H1 (cell line): ENCODE measurements around the gene CEP126. TPM values are rescaled to one million over a fixed set of nuclear protein-coding genes. Genes with fewer than 3 reads are reported as not detected.

Experiments
- CTCF ChIA-PET: fragments of 300-600 bp; sonication (Branson Sonifier 250); formaldehyde crosslinking; loops from one replicate; lab custom pipeline; 2021; ENCODE audit not compliant: partially characterized antibody; lab: Charles Lee
- POLR2A ChIA-PET: fragments of 300-600 bp; sonication (Branson Sonifier 250); formaldehyde crosslinking; loops from one replicate; lab custom pipeline; 2021; ENCODE audit warnings: inconsistent platforms; ENCODE audit not compliant: partially characterized antibody; lab: Charles Lee
- DNase-seq, 2 experiments: peaks; one replicate each; pipeline versions ENCODE4 v3.0.0 to v3.0.0-alpha.2; 2010 to 2022; ENCODE audit warnings: low spot score in 2 of 2, low read depth in 1 of 2, mixed read lengths in 1 of 2
- FAIRE-seq: peaks from 2 replicates; lab custom pipeline; 2011; peaks lifted over from hg19 to GRCh38; lab: Jason Lieb, UNC
- H2AFZ ChIP-seq: 2 replicates; pipeline ENCODE4 v1.8.1; 2012; ENCODE audit warnings: low read length, inconsistent platforms
- H2AK5ac ChIP-seq: 2 replicates; pipeline ENCODE4 v1.6.1; 2013; ENCODE audit warnings: low read depth, low read length
- H2BK120ac ChIP-seq: replicated peaks from 2 replicates; pipeline ENCODE3; 2013; ENCODE audit warnings: low read depth, low read length, inconsistent platforms
- H2BK12ac ChIP-seq: 2 replicates; pipeline ENCODE4 v1.6.1; 2013; ENCODE audit warnings: low read depth, low read length
- H2BK15ac ChIP-seq: 2 replicates; pipeline ENCODE4 v1.6.1; 2013; ENCODE audit warnings: low read length
- H2BK20ac ChIP-seq: 2 replicates; pipeline ENCODE4 v1.6.1; 2013; ENCODE audit warnings: low read length
- H2BK5ac ChIP-seq: 2 replicates; pipeline ENCODE4 v1.6.1; 2013; ENCODE audit warnings: low read depth, low read length
- H3K14ac ChIP-seq: 2 replicates; pipeline ENCODE4 v1.6.1; 2013; ENCODE audit warnings: inconsistent platforms; ENCODE audit not compliant: insufficient read length
- H3K18ac ChIP-seq: 2 replicates; pipeline ENCODE4 v1.6.1; 2013; ENCODE audit warnings: low read length; ENCODE audit errors: extremely low read depth
- H3K23ac ChIP-seq: 2 replicates; pipeline ENCODE4 v1.6.1; 2013; ENCODE audit warnings: inconsistent platforms; ENCODE audit not compliant: insufficient read length
- H3K23me2 ChIP-seq: 2 replicates; pipeline ENCODE4 v1.6.1; 2013; ENCODE audit warnings: low read depth, low read length
- H3K27ac ChIP-seq: 2 replicates; pipeline ENCODE4 v1.6.1; 2011; ENCODE audit warnings: low read depth, low read length, inconsistent platforms
- H3K27me3 ChIP-seq, 4 experiments: replicated peaks in 1 of 4; 1 replicate in 1 of 4; 2 replicates in 3 of 4; pipeline versions ENCODE4 v1.6.1 to v1.8.1; 2011 to 2013; ENCODE audit warnings: low read length in 3 of 4, mild to moderate bottlenecking in 3 of 4, inconsistent platforms in 2 of 4, mixed read lengths in 2 of 4, moderate library complexity in 1 of 4; ENCODE audit not compliant: control insufficient read depth in 3 of 4, insufficient read depth in 3 of 4; ENCODE audit errors: extremely low read depth in 1 of 4
- H3K36me3 ChIP-seq, 4 experiments: 2 replicates each; pipeline versions ENCODE4 v1.6.1 to v1.8.1; 2011 to 2013; ENCODE audit warnings: mild to moderate bottlenecking in 4 of 4, low read length in 3 of 4, moderate library complexity in 2 of 4, control low read depth in 1 of 4, inconsistent platforms in 1 of 4; ENCODE audit not compliant: insufficient read depth in 4 of 4, control insufficient read depth in 2 of 4
- H3K4ac ChIP-seq: replicated peaks from 2 replicates; pipeline ENCODE3; 2013; ENCODE audit warnings: low read length, low read depth, mixed read lengths, inconsistent platforms; ENCODE audit not compliant: insufficient read length
- H3K4me1 ChIP-seq, 4 experiments: replicated peaks in 1 of 4; 1 replicate in 1 of 4; 2 replicates in 3 of 4; pipeline versions ENCODE4 v1.6.1 to v1.8.1; 2011 to 2013; ENCODE audit warnings: low read length in 3 of 4, inconsistent platforms in 2 of 4, mixed read lengths in 1 of 4; ENCODE audit not compliant: insufficient read depth in 4 of 4, control insufficient read depth in 3 of 4
- H3K4me2 ChIP-seq, 2 experiments: 2 replicates each; pipeline versions ENCODE4 v1.6.1 to v1.8.1; 2011 to 2013; ENCODE audit warnings: low read depth in 2 of 2, low read length in 2 of 2, control low read depth in 1 of 2, inconsistent platforms in 1 of 2, mild to moderate bottlenecking in 1 of 2; ENCODE audit not compliant: insufficient read depth in 1 of 2
- H3K4me3 ChIP-seq, 4 experiments: fragments of 200-600, 300-600 bp in 1 of 4; sonication (generic), shearing (Covaris generic), sonication (Bioruptor Twin) in 1 of 4; 2 replicates each; pipeline versions ENCODE4 v1.5.1 to v1.8.1; 2011 to 2016; ENCODE audit warnings: low read length in 4 of 4, low read depth in 3 of 4, control low read depth in 2 of 4, inconsistent platforms in 2 of 4, mild to moderate bottlenecking in 2 of 4, mixed read lengths in 1 of 4, moderate library complexity in 1 of 4; ENCODE audit not compliant: insufficient read depth in 2 of 4; ENCODE audit errors: extremely low read depth in 1 of 4
- H3K56ac ChIP-seq: replicated peaks from 2 replicates; pipeline ENCODE3; 2013; ENCODE audit warnings: low read depth, mild to moderate bottlenecking, mixed read lengths, low read length, inconsistent platforms; ENCODE audit not compliant: insufficient read length
- H3K79me1 ChIP-seq: 2 replicates; pipeline ENCODE4 v1.6.1; 2013; ENCODE audit warnings: low read depth, low read length, control low read depth
- H3K79me2 ChIP-seq, 2 experiments: 2 replicates each; pipeline versions ENCODE4 v1.6.1 to v1.8.1; 2012 to 2013; ENCODE audit warnings: low read length in 2 of 2, mild to moderate bottlenecking in 2 of 2, inconsistent platforms in 1 of 2; ENCODE audit not compliant: insufficient read depth in 2 of 2, control insufficient read depth in 1 of 2
- H3K9ac ChIP-seq, 4 experiments: replicated peaks in 1 of 4; 1 replicate in 1 of 4; 2 replicates in 3 of 4; pipeline versions ENCODE4 v1.6.1 to v1.8.1; 2011 to 2013; ENCODE audit warnings: low read depth in 3 of 4, low read length in 3 of 4, control low read depth in 2 of 4, mild to moderate bottlenecking in 2 of 4, moderate library complexity in 2 of 4, inconsistent platforms in 1 of 4; ENCODE audit errors: extremely low read depth in 1 of 4
- H3K9me3 ChIP-seq, 2 experiments: 2 replicates each; pipeline versions ENCODE4 v1.6.1 to v1.8.1; 2012 to 2013; ENCODE audit warnings: mild to moderate bottlenecking in 2 of 2, moderate library complexity in 2 of 2, control low read depth in 1 of 2, inconsistent platforms in 1 of 2, low read depth in 1 of 2, low read length in 1 of 2, mixed read lengths in 1 of 2; ENCODE audit not compliant: insufficient read depth in 2 of 2
- H4K20me1 ChIP-seq, 2 experiments: replicated peaks in 1 of 2; 2 replicates each; pipeline versions ENCODE3 to v1.8.1; 2011 to 2013; ENCODE audit warnings: inconsistent platforms in 2 of 2, low read length in 2 of 2, mild to moderate bottlenecking in 1 of 2; ENCODE audit not compliant: insufficient read depth in 2 of 2, control insufficient read depth in 1 of 2
- H4K5ac ChIP-seq: 2 replicates; pipeline ENCODE4 v1.6.1; 2013; ENCODE audit warnings: low read length, low read depth, mixed read lengths, inconsistent platforms; ENCODE audit not compliant: insufficient read length
- H4K8ac ChIP-seq: 2 replicates; pipeline ENCODE4 v1.8.0; 2013; ENCODE audit warnings: mild to moderate bottlenecking, moderate library complexity, low read length, inconsistent platforms; ENCODE audit not compliant: insufficient read depth; ENCODE audit errors: extremely low read depth
- H4K91ac ChIP-seq: replicated peaks from 2 replicates; pipeline ENCODE3; 2013; ENCODE audit warnings: low read length, mixed read lengths, inconsistent platforms; ENCODE audit not compliant: insufficient read length
- ASH2L ChIP-seq: fragments of 200-600, 300-600 bp; sonication (generic); IDR thresholded peaks from one replicate; pipeline ENCODE4 v1.7.1; 2017; ENCODE audit warnings: low read length
- BCL11A ChIP-seq, 2 experiments: IDR thresholded peaks; one replicate each; pipeline ENCODE4 v1.6.1; 2011; ENCODE audit warnings: low read depth in 2 of 2, low read length in 2 of 2, mild to moderate bottlenecking in 2 of 2
- CBX5 ChIP-seq: fragments of 300-800, 300-1000 bp; sonication (generic); IDR thresholded peaks from 2 replicates; pipeline ENCODE4 v1.7.1; 2016; ENCODE audit warnings: antibody characterized with exemption, low read length, low read depth
- CBX8 ChIP-seq: fragments of 300-800, 300-1000 bp; sonication (generic); IDR thresholded peaks from 2 replicates; pipeline ENCODE4 v1.7.1; 2016; ENCODE audit warnings: low read depth, low read length, borderline replicate concordance
- HDAC6 ChIP-seq: IDR thresholded peaks from one replicate; pipeline ENCODE4 v1.7.1; 2012; ENCODE audit warnings: low read depth, mild to moderate bottlenecking, inconsistent platforms, low read length, moderate library complexity
- JUN ChIP-seq: IDR thresholded peaks from 2 replicates; pipeline ENCODE4 v1.6.1; 2011; ENCODE audit warnings: low read depth, mild to moderate bottlenecking, improper control_type of control experiment, low read length
- POLR2A ChIP-seq, 2 experiments: IDR thresholded peaks; 1 replicate in 1 of 2; 2 replicates in 1 of 2; pipeline ENCODE4 v1.6.1; 2011; ENCODE audit warnings: low read depth in 2 of 2, low read length in 2 of 2, mild to moderate bottlenecking in 2 of 2; ENCODE audit errors: control extremely low read depth in 1 of 2
- RAD21 ChIP-seq, 2 experiments: IDR thresholded peaks in 1 of 2; conservative IDR thresholded peaks in 1 of 2; 2 replicates each; pipeline ENCODE4 v1.6.1; 2011; ENCODE audit warnings: low read depth in 2 of 2, low read length in 2 of 2, improper control_type of control experiment in 1 of 2, inconsistent platforms in 1 of 2, mild to moderate bottlenecking in 1 of 2, moderate library complexity in 1 of 2
- SIN3A ChIP-seq, 2 experiments: IDR thresholded peaks in 1 of 2; conservative IDR thresholded peaks in 1 of 2; 2 replicates each; pipeline ENCODE4 v1.6.1; 2011 to 2012; ENCODE audit warnings: low read length in 2 of 2, improper control_type of control experiment in 1 of 2, low read depth in 1 of 2, mild to moderate bottlenecking in 1 of 2
- TAF7 ChIP-seq: optimal IDR thresholded peaks from 2 replicates; pipeline ENCODE3; 2011; ENCODE audit warnings: low read depth, mild to moderate bottlenecking, inconsistent platforms, low read length, moderate library complexity, borderline replicate concordance
- ZNF274 ChIP-seq: IDR thresholded peaks from 2 replicates; pipeline ENCODE4 v1.7.0; 2012; ENCODE audit warnings: low read length, borderline replicate concordance; ENCODE audit errors: extremely low read depth
- WGBS, 2 experiments: shearing (Covaris generic) in 1 of 2; methylation state at CpG; one replicate each; pipeline versions ENCODE4 v1.1.6 to v1.1.7; 2013 to 2015; ENCODE audit warnings: low lambda C conversion rate in 2 of 2, mixed read lengths in 2 of 2, inconsistent platforms in 1 of 2, low coverage in 1 of 2, missing lambda C conversion rate in 1 of 2; ENCODE audit not compliant: insufficient replicate concordance in 2 of 2, insufficient coverage in 1 of 2, insufficient read length in 1 of 2; ENCODE audit errors: extremely low coverage in 1 of 2, missing lambda C conversion rate in 1 of 2; 5-methylcytosine and 5-hydroxymethylcytosine counted together
- polyA plus RNA-seq, 7 experiments: library from polyadenylated mRNA; depleted of rRNA in 3 of 7; stranded (reverse) in 5 of 7; unstranded in 2 of 7; fragments of >200 nt in 5 of 7; fragments of 200-250 nt in 2 of 7; gene quantifications; 1 replicate in 5 of 7; 2 replicates in 1 of 7; 4 replicates in 1 of 7; pipeline versions ENCODE4 v1.2.1 to v1.2.3, GENCODE V29; 2011 to 2013; ENCODE audit warnings: missing spikeins in 2 of 7, mixed read lengths in 2 of 7
- total RNA-seq: library from RNA; stranded (reverse); fragmentation: NEBNext Ultra II Directional; extraction: Animal tissue kit (Norgen Biotek cat#: 25700); gene quantifications from 2 replicates; pipeline ENCODE4 v1.2.1, GENCODE V29; 2021
- TF ChIP-seq, protein P1 (sequence below): IDR thresholded peaks from 2 replicates; pipeline ENCODE4 v1.6.1; 2011; ENCODE audit warnings: low read depth, mild to moderate bottlenecking, low read length; ENCODE audit not compliant: insufficient read depth

CEP126 gene
- total and polyA plus RNA-seq, 2 of the 8 experiments (the other 6 are each of a cell fraction or from before 2014, with no cell fraction given) = 0.76 to 1.9 TPM

DNA sequence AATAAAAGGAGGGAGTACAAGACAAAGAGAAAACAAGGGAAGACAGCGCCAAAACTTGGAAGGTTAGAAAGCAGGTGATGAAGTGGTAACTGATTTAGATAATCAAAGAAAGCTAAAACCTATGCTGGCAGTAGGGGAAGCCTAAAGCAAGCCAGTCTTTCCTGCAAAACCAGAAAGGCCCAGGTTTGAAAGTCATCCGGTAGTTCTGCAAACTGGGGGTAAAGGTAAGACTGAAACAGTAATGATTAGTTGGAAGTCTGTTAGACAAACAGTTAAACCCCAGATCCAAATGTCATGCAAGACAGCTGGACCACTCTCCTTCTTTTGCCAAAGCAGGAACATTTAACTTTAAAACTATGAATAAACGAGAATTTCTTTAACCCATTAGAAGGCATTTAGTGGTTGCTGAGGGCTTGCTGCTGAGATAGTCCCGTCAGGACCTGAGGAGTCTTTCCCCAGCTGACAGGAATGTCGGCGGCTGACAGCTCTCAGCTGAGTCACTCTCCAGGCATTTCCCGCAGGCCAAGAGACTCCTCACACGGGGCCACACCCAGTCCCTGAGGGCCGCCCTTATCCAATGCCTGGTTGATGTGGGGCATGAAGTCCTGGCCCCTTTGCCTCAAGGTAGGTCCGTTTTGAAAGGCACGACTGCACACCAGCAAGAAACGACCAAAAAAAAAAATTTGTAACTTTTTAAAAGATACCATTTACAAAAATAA, 96.1 kb downstream of the CEP126 start:
- Histone ChIP-seq H3K56ac (no peak overlapping the region), H4K8ac (no peak overlapping the region), H2BK120ac (no peak overlapping the region), H3K23ac (no peak overlapping the region), H2BK12ac (no peak overlapping the region), H3K4me1 (peaks cover 0 to 3% (median 0%) of the 10 kb centered on the region in 4 experiments; a peak in 1 of 7 replicates), H3K79me1 (no peaks in the 10 kb centered on the region), H3K4ac (no peak overlapping the region), H3K36me3 (no peaks in the 10 kb centered on the region), H3K18ac (no peak overlapping the region), H3K4me2 (no peak overlapping the region), H3K9ac (no peak overlapping the region), H3K23me2 (no peaks in the 10 kb centered on the region), H2AK5ac (no peak overlapping the region), H4K20me1 (no peaks in the 10 kb centered on the region), H2BK15ac (no peak overlapping the region), H4K91ac (no peak overlapping the region), H3K4me3 (no peak overlapping the region), H3K27ac (no peak overlapping the region), H3K79me2 (no peaks in the 10 kb centered on the region), H3K9me3 (no peaks in the 10 kb centered on the region), H4K5ac (no peak overlapping the region), H2BK20ac (no peak overlapping the region), H3K14ac (no peak overlapping the region), H2BK5ac (no peak overlapping the region), H3K27me3 (no peaks in the 10 kb centered on the region), H2AFZ (no peak overlapping the region)
- whole genome bisulfite sequencing, 2 experiments = 33% methylated on average over 12 of the region's 12 CpGs; no CpG with 5 or more reads in 1 of the 2 experiments
- POLR2A ChIA-PET = no interaction called here
- DNase-seq = peak; percentile 61 to 66
- FAIRE-seq = no peak
- CTCF ChIA-PET = interaction anchor here (0.6 to 2.8 kb wide), 4 partner anchors 18 to 616 kb away, joined by 3 to 11 read pairs (median 3); no protein-coding TSS in a partner anchor
- TF ChIP-seq CBX8 (no peak), BCL11A (IDR thresholded peaks at IDR 0.05; ENCODE audit: low read depth in 2 of 2, low read length in 2 of 2) (no peak), SIN3A (conservative IDR thresholded peaks at IDR 0.05 in 1 of 2, IDR thresholded peaks at IDR 0.05 in 1 of 2; ENCODE audit: low read depth in 1 of 2, low read length in 2 of 2) (peak; percentile 100), HDAC6 (no peak), ASH2L (no peak), ZNF274 (no peak), CBX5 (no peak), RAD21 (IDR thresholded peaks at IDR 0.05 in 1 of 2, conservative IDR thresholded peaks at IDR 0.05 in 1 of 2; ENCODE audit: low read depth in 2 of 2, low read length in 2 of 2) (peak in 1 of 2 experiments; percentile 18; a peak in 1 of 4 replicates), POLR2A (IDR thresholded peaks at IDR 0.05; ENCODE audit: control extremely low read depth in 1 of 2, low read depth in 2 of 2, low read length in 2 of 2) (no peak), JUN (peak; percentile 76), TAF7 (no peak)
- TF ChIP-seq, protein P1, sequence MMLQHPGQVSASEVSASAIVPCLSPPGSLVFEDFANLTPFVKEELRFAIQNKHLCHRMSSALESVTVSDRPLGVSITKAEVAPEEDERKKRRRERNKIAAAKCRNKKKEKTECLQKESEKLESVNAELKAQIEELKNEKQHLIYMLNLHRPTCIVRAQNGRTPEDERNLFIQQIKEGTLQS = peak; percentile 52; the same call in 1 of the 2 replicates
